GM19468 (cell line): ENCODE data around the gene ADGRA1.
"Not testable (repeated sequence)": the region's sequence is repeated elsewhere in the genome, so short reads cannot be mapped to it uniquely, and the experiment has no call there.

Source experiments
- ATAC-seq: cut with Tn5 transposase; IDR thresholded peaks from one replicate; pipeline ENCODE4 v1.9.1; 2021; ENCODE audit warnings: mild to moderate bottlenecking, moderate library complexity, moderate number of reproducible peaks; ENCODE audit not compliant: unreplicated experiment; ENCODE audit errors: extremely low read depth

The ADGRA1 gene

DNA sequence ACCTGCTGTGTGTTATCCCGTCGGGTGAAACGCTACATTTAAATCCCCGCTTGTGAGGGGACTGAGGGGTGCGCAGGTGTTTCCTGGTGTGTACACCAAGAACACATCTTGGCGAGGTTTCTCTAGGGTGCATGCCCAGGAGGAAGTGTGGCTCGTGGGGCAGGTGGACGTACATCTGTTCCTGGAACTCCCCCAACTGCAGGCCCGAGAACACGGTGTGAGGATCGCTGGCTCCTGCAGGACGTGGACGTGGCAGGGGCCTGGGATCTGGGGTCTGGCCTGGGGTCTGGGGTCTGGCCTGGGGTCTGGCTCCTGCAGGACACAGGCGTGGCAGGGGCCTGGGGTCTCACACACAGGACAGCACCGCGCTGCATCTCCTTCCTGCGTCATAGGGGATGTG is 82.4 kb downstream of the ADGRA1 start:
- ATAC-seq, result no peak

DNA sequence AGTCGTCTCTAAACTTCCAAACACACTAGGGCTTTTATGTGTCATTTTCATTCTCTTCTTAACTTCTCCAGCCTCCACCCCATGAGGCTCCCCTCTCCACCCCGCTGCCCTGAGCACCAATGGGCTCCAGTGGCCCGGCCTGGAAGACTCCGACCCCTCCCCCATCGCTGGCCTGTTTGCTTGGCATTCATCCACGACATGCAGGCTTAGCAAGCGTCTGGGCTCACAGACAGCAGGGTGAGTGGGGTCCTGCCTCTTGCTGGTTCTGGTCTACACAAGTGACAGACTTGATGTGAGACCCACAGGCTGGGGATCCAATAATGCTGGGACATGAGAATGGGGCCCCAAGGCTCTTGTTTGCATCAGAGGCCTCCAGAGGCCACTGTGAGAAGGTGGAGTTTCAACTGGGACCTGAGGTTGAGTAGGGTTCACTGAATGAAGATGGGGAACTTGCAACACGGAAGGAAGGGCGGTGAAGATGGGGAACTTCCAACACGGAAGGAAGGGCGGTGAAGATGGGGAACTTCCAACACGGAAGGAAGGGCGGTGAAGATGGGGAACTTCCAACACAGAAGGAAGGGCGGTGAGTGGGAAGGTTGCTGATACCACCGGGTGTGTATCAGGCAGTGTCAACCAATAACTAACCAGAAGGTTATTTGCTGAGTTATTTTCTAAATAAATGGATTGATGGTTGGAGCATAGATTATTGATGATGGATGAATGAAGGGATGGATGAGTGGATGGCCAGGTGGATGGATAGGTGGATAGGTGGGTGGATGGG is 86.3 kb downstream of the ADGRA1 start:
- ATAC-seq, result no peak

DNA sequence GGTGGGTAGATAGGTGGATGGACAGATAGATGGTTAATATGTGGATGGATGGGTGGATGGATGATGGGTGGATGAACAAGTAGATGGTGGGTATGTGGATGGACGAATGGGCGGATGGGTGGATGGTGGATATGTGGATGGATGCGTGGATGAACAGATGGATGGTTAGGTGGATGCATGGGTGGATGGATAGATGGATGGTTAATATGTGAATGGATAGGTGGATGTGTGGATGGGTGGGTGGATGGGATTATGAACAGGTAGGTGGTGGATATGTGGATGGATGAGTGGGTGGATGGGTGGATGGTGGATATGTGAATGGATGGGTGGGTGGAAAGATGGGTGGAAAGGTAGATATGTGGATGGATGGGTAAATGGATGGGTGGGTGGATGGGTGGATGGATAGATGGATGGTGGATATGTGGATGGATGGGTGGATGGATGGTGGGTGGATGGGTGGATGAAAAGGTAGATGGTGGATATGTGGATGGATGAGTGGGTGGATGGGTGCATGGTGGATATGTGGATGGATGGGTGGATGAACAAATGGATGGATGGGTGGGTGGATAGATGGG is 87.1 kb downstream of the ADGRA1 start:
- ATAC-seq, result no peak

DNA sequence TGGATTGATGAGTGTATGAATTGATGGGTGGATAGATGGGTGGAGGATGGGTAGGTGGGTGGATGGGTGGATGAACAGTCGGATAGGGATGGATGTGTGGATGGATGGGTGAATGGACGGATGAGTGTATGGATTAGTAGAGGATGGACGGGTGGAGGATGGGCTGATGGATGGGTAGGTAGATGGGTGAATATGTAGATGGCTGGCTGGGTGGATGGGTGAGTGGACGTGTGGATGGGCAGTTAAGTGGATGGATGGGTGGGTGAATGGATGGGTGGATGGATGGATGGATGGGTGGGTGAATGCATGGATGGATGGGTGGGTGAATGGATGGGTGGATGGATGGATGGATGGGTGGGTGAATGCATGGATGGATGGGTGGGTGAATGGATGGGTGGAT is 87.9 kb downstream of the ADGRA1 start:
- not testable (repeated sequence) for ATAC-seq

- no peak for ATAC-seq
Measured at GRCh38 chr10:133176546-133176945, 88.8 kb downstream of the ADGRA1 start.

GRCh38 chr10:133177380-133178157 is 89.8 kb downstream of the ADGRA1 start:
- ATAC-seq, result no peak

DNA sequence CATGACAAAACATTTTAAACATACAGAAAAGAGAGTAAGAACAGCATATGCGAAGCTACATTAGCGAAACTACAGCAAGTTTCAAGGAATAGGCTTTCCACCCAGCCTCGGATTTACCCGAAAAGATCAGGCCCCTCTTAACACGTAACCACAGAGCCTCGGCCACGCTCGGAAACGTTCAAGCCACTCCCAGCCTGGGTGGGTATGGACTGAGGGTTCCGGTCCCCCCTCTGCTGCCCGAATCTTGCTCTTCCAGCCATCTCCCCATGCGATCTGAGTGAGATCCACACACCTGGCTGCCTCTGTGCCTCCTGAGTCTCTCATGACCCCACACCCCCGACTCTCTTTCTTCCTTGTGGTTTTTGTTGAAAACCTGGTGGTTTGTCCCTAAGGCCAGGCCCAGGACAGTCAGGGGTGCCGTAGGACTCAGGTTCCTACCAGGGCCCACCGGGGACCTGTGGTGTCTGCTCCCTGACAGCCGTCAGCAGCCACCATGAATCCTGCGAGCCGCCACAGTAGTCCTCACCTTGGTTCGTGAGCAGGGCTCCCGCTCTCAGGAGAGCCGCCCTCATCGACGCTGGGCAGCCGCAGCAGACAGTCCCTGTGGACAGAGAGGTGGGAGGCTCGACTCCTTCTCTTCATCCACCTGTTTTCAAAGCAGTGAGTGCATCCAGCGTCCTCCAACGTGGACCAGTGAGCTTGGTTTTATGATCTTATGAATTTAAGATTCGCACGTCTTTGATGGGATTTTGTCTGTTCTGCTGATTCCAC is 90.8 kb downstream of the ADGRA1 start:
- ATAC-seq, result no peak

DNA sequence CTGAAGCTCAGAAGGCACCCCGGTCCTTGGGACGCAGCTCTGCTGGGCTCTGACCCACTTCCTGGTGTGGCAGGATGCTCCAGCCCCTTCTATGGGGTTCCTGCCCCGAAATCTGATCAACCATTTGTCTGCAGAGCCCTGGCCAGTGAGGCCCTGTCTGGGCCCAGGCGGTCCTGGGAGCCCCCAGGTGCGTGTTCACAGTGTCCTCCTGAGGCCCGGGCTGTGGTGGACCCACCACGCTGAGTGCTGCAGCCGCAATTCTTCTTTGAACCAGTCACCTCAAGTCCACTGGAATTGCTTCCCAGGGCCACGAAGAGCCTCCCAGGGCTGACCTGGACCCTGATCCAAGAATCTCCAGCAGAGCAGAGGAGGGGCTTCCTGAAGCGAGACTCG is 91.4 kb downstream of the ADGRA1 start:
- ATAC-seq, result no peak

- no peak for ATAC-seq
Measured at GRCh38 chr10:133179651-133180050, 91.9 kb downstream of the ADGRA1 start.

- ATAC-seq, result no peak
Measured at GRCh38 chr10:133180192-133180964, 92.7 kb downstream of the ADGRA1 start.

- ATAC-seq, result no peak
Measured at GRCh38 chr10:133180965-133181639, 93.4 kb downstream of the ADGRA1 start.
